HG02642 (cell line): ENCODE results near the gene GRID1.
"Not testable (repeated sequence)": the region's sequence is repeated elsewhere in the genome, so short reads cannot be mapped to it uniquely, and the experiment has no call there.

Experiments used
- ATAC-seq: cut with Tn5 transposase; IDR thresholded peaks from one replicate; pipeline ENCODE4 v1.9.1; 2021; ENCODE audit warnings: mild to moderate bottlenecking; ENCODE audit not compliant: unreplicated experiment, poor library complexity

Gene GRID1

GRCh38 chr10:86078639-86079035 lies 288.0 kb downstream of the GRID1 start:
- ATAC-seq = no peak

- ATAC-seq = no peak
Measured at GRCh38 chr10:86077871-86078638, 288.5 kb downstream of the GRID1 start.

- no peak for ATAC-seq
Measured at GRCh38 chr10:86077271-86077670, 289.3 kb downstream of the GRID1 start.

GRCh38 chr10:86076497-86076896 lies 290.1 kb downstream of the GRID1 start:
- not testable (repeated sequence) for ATAC-seq

GRCh38 chr10:86075512-86075911 lies 291.1 kb downstream of the GRID1 start:
- no peak for ATAC-seq

GRCh38 chr10:86074294-86074693 lies 292.3 kb downstream of the GRID1 start:
- ATAC-seq = no peak

GRCh38 chr10:86073199-86073977 lies 293.2 kb downstream of the GRID1 start:
- no peak for ATAC-seq

GRCh38 chr10:86072413-86072812 lies 294.2 kb downstream of the GRID1 start:
- no peak for ATAC-seq

GRCh38 chr10:86071758-86072157 lies 294.8 kb downstream of the GRID1 start:
- ATAC-seq = no peak

- no peak for ATAC-seq
Measured at GRCh38 chr10:86071145-86071544, 295.4 kb downstream of the GRID1 start.

GRCh38 chr10:86070278-86070677 lies 296.3 kb downstream of the GRID1 start:
- ATAC-seq = no peak

- ATAC-seq = no peak
Measured at GRCh38 chr10:86068231-86069054, 298.2 kb downstream of the GRID1 start.

GRCh38 chr10:86067436-86068050 lies 299.1 kb downstream of the GRID1 start:
- ATAC-seq = no peak

- ATAC-seq = no peak
Measured at GRCh38 chr10:86066696-86067095, 299.9 kb downstream of the GRID1 start.

- ATAC-seq = no peak
Measured at GRCh38 chr10:86065711-86066251, 300.8 kb downstream of the GRID1 start.

GRCh38 chr10:86064931-86065662 lies 301.5 kb downstream of the GRID1 start:
- ATAC-seq = no peak

GRCh38 chr10:86064219-86064618 lies 302.4 kb downstream of the GRID1 start:
- no peak for ATAC-seq

GRCh38 chr10:86063341-86063740 lies 303.3 kb downstream of the GRID1 start:
- ATAC-seq = no peak

- no peak for ATAC-seq
Measured at GRCh38 chr10:86062647-86063145, 303.9 kb downstream of the GRID1 start.
